GM21367 (cell line): ENCODE results near the gene SLC25A33.
"Not testable (repeated sequence)": the region's sequence is repeated elsewhere in the genome, so short reads cannot be mapped to it uniquely, and the experiment has no call there.

ENCODE experiments used
- ATAC-seq: cut with Tn5 transposase; IDR thresholded peaks from one replicate; pipeline ENCODE4 v1.9.1; 2021; ENCODE audit not compliant: unreplicated experiment

Gene SLC25A33

DNA sequence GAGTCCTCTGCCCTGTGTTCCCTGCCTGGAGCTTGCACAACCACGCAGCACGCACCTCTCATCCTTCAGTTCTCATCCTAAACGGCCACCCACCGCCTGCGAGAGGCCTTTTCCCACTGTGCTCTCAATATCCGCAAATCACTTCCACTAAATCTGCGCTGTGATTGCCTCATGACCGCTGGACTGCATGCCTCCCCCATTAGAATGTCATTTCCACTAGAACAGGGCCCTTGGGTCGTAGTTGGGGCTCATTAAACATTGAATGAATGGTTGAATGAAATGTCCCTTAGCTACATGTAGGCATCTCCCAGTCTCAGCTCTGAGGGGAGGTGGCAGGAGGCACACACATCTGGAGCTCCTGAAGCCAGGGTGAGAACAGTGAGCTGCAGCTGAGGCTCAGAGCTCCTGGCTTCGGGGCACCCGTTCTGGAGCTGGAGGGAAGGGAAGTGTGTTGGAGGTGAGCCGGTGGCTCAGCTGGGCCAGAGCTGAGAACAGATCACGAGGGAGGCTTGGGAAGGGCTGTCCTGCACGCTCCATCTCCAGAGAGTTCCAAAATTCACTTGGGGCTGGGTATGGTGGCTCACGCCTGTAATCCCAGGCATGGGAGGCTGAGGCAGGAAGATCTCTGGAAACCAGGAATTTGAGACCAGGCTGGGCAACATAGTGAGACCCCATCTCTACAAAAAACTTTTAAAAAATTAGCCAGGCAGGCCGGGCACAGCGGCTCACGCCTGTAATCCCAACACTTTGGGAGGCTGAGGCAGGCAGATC lies 79.8 kb downstream of the SLC25A33 start:
- no peak for ATAC-seq

DNA sequence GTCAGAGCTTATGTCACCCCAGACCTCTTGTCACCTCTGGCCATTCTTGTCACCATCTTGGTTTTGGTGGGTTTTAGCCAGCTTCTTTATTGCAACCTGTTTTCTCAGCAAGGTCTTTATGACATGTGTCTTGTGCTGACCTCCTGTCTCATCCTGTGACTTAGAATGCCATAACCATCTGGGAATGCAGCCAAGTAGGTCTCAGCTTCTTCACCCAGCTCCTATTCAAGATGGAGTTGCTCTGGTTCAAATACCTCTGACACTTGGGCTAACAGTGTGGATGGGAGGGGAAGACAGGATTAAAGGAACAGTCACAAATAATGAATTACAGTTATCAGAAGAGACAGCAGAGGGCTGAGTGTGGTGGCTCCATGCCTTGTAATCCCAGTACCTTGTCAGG lies 81.8 kb downstream of the SLC25A33 start:
- ATAC-seq: no peak

DNA sequence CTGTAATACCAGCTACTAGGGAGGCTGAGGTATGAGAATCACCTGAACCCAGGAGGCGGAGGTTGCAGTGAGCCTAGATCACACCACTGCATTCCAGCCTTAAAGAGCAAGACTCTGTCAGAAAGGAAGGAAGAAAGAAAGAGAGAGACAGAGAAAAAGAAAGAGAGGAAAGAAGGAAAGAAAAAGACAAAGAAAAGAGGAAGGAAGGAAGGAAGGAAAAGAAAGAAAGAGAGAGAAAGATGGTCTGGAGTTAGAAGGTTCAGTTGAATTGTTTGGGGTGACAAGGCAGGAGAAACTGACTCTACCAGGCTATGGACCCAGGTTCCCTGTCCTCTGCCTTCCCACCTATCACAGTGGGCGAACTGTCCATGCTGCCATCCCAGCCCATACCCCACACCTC lies 84.8 kb downstream of the SLC25A33 start:
- no peak for ATAC-seq

DNA sequence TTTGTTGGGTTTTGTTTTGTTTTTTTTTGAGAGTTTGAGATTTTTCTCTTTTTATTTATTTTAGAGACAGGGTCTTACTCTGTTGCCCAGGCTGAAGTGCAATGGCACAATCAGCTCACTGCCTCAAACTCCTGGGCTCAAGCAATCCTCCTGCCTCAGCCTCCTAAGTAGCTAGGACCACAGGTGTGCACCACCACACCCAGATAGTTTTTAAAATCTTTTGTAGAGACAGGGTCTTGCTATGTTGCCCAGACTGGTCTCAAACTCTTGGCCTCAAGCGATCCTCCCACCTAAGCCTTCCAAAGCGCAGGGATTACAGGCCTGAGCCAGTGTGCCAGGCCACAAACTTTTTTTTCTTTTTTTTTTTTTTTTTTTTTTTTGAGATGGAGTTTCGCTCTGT lies 85.8 kb downstream of the SLC25A33 start:
- ATAC-seq: not testable (repeated sequence)

DNA sequence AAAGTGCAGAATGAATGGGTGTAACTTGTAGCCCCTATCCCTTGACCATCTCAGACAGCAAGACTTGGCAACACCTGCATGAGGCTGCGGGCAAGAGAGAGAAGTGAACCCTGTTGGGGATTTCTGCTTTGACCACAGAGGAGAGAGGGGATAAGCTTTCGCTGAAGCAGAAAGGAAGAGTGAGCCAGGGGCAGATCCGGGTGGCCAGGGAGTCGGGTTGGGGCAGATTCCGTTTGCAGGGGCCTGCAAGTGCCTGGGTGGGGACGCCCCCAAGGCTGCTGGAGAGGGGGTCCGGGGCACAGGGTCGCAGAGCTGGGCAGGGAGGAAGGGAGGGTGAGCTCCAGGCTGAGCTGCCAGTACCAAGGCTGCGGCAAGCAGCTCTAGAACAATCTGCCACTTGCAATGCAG lies 86.9 kb downstream of the SLC25A33 start:
- ATAC-seq: peak; percentile 39

DNA sequence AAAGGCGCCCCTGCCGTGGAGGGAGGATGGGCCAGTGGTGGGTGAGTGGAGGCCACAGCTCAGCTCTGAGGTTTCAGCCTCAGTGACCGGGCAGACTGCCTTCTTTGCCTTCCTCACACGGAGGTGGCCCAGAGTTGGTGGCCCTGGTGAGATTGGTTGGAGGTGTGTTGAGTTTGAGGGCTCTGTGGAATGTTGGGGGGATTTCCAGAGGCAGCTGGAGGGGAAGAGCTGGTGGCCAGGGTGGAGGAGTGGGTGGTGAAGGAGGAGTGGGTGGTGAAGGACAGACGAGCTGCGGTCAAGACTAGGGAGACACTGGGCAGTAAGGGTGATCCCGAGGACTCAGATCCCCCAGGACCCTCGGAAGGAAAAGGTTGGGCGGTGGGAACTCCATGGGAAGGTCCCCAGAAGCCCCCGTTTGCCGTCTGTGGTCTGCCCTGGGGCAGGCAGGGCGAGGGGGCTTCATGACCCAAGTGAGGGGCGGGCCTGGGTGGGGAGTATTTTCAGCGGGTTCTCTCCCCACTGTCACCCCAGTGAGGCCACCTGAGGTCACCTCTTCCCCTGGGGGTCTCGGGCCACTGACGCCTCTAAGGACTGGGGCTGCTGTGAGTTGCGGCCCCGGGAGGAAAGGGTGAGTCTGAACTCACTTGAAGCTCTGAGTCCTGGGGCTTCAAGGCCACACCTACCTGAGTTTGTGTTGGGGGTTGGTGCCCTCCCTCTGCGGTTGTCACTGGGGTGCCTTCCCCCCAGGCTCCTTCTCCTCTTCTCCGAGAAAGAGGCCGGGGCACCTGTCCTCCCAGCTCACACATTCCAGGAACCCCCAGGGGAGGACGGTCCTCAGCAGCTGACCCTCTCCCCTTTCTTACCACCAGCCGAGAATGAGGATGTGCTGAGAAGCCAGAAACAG lies 89.5 kb downstream of the SLC25A33 start:
- no peak for ATAC-seq

DNA sequence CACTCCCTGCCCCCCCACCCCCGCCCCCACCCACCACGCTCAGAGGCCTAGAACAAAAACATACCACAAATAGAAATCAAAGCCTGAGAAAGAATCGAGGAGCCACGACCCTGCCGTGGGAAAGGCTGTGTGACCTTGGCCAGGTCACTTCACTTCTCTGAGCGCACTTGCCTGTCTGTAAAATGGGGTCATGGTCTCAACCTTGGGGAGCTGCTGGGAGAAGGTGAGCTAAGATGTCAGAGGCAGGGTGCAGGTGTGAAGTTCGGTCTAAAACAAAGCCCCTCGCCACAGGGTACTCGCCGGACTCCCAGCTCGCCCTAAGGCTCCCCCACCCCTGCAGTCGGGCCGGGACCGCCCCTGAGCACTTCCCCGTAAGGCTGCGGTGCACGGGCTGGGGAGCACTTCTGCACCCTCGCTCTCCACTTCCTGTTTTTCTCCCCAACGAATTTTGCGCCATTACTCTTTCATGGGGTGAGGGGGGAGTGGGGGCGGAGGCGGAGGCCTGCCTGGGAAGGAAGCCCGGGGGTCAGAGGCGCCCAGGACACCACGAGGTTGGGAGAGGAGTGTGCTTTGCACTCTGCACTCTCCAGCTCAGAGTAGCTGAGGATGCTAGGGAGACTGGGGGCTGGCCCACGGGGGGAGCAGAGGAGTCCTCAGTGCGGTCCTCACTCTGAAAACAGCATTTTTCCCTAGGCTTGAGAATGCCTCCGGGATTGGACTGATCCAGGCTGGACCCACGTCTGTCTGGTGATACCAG lies 90.4 kb downstream of the SLC25A33 start:
- no peak for ATAC-seq

DNA sequence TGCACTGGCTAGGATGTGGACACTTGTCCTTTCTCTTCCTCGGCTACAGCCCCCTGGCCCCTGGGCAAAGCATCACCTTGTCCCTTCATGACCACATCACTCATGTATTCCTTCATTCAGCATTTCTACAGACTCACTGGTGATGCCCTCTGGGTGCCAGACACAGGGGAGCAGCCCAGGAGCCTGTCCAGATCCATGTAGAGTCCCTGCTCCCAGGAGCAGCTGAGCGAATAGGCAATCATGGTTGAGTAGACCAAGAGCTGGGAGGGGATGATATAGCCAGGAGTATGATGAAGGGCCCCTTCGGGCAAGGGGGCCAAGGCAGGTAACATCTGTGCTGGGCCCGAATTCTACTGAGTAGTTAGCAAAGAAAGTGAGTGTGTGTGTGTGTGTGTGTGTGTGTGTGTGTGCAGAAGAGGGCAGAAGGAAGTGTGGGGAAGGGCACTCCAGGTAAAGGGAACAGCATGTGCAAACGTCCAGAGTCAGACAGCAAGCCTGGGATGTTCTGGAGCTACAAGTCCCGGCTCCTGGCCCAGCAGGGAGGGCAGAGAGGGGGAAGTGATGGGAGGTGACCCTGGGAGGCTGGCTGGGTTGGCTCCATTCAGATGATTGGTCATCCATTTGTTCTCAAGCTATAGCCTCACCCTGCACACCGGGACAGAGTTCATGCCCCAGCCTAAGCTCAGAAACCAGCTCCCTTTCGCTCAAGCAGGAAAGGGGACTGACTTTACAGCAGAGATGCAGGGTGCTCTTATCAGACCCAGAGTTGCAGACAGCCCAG lies 91.3 kb downstream of the SLC25A33 start:
- ATAC-seq: no peak

DNA sequence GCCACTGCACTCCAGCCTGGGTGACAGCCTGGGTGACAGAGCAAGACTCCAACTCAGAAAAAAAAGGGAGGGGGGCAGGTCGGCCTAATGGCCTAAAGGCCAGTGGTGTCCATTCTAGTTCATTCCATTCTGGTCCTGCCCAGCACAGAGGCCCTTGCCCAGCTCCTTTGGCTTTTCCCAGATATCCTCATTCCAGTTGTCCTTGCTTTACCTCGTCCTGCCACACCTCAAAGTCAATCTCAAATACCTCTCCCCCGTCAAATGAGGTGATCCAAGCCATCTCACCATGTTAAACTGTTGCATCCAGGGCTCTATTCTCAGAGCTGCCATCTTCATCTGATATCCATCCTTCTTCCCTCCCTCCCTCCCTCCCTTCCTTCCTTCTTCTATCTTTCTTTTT lies 92.3 kb downstream of the SLC25A33 start:
- ATAC-seq: no peak

DNA sequence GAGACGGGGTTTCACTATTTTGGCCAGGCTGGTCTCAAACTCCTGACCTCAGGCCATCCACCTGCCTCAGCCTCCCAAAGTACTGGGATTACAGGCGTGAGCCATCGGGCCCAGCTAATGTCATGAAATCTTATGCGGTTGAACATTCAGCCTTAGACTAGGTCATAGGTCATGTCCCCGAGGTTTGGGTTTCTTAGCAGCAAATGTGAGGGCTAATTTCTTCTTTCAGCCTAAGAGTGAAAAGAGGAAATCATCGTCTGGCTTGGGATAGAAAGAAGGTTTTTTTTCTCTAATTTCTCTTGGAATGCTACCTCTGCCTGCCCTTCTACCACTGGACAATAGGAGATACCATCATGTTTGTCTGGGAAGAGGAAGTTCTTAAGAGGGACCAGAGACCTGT lies 94.2 kb downstream of the SLC25A33 start:
- ATAC-seq: no peak

DNA sequence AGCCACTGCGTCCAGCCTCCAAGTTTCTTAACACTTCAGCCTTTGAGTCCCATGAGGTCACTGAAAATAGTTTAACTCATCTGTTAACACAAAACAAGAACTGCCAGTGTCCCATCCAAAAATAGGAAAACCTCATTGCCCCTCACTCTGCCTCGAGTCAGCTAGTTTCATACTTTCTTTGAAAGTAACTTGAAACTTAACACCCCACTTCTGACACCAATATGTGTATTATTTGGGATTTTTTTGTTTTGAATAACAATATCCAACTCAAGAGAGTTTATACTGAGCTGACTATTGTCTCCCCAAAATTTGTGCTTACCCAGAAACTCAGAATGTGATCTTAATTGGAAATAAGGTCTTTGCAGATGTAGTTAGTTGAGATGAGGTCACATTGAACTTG lies 95.3 kb downstream of the SLC25A33 start:
- no peak for ATAC-seq
